BLaER1 (cell line): ENCODE results near the gene MUS81.

Source experiments
- H3K27ac ChIP-seq: shearing (Covaris generic); formaldehyde crosslinking; 2 replicates; pipeline ENCODE4 v1.8.1; 2022
- H3K27me3 ChIP-seq: shearing (Covaris generic); formaldehyde crosslinking; 2 replicates; pipeline ENCODE4 v1.8.1; 2022
- H3K36me3 ChIP-seq: shearing (Covaris generic); formaldehyde crosslinking; 2 replicates; pipeline ENCODE4 v1.8.1; 2022
- H3K4me1 ChIP-seq: shearing (Covaris generic); formaldehyde crosslinking; 2 replicates; pipeline ENCODE4 v1.8.1; 2022
- H3K4me2 ChIP-seq: shearing (Covaris generic); formaldehyde crosslinking; 2 replicates; pipeline ENCODE4 v1.8.1; 2022
- H3K4me3 ChIP-seq: shearing (Covaris generic); formaldehyde crosslinking; 2 replicates; pipeline ENCODE4 v1.8.1; 2022
- H3K9ac ChIP-seq: shearing (Covaris generic); formaldehyde crosslinking; 2 replicates; pipeline ENCODE4 v1.8.1; 2022
- H3K9me3 ChIP-seq: shearing (Covaris generic); formaldehyde crosslinking; 2 replicates; pipeline ENCODE4 v1.8.1; 2022
- H4K20me1 ChIP-seq: shearing (Covaris generic); formaldehyde crosslinking; 2 replicates; pipeline ENCODE4 v1.8.1; 2022
- Cebpa-rat ChIP-seq: shearing (Covaris generic); IDR thresholded peaks from 2 replicates; pipeline ENCODE4 v1.8.1; 2022

Gene MUS81

DNA sequence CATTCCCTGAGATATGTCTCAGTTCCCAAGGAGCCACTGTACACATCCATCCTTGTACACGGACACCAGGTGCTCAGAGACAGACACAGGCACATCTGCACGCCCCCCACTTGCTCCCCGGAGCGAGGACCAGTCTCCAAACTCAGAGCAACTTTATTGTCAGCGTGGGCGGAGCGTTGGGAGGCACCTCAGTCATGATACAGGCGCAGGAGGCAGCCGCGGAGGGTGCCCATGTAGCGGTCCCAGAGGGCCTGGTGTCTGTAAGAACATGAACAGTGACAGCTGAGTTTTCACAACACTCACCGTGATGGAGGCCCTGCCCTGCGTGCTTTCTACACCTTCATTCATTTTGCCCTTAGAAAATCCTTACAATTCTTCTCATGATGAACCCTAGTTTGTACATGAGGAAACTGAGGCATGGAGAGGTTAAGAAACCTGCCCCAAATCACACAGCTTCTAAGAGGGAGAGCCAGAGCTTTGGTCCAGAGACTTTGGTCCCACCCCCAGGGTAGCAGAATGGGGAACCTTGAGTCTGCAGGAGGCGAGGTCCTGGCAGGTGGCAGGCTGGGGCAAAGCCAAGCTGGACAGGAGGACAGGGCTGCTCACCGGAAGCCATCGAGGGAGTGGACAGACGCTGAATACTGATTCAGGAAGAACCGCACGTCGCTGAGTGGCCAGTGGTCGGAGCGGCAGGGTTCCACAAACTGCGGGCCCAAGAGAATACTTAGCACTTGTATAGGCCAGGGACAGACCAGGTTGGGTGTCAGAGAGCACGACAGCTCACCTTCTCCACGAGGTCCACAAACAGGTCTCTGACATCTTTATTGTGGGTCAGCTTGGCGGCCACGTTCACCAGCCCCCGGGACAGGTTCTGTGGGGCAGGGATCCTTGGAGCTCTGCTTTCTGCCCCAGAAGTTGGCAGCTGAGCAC lies 23.8 kb downstream of the MUS81 start:
- Histone ChIP-seq H4K20me1 (peaks cover 14% of the 10 kb centered on the region), H3K4me3 (no peak overlapping the region), H3K4me1 (peaks cover 74% of the 10 kb centered on the region), H3K27me3 (no peaks in the 10 kb centered on the region), H3K36me3 (peaks cover 55% of the 10 kb centered on the region), H3K27ac (no peak overlapping the region), H3K9me3 (no peaks in the 10 kb centered on the region), H3K4me2 (peak overlapping the region; percentile 66), H3K9ac (no peak overlapping the region)
- no peak for TF ChIP-seq Cebpa-rat

DNA sequence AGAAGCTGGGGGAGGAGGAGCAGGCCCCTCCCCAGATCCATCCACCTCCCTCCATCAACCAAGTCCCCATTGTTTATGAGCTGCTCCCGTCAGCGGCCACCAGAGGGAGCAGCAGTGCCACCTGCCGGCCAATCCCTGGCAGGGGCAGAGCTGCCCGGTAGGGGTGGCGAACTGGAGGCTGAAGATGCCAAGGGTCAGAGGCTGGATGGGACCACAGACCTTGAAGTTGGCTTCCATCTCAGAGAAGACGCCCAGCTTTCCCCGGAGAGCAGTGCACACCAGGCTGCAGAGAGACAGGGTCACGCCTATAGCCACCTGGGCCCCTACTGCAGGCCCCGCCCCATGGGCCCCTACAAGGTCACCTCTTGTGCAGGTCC lies 24.5 kb downstream of the MUS81 start:
- Histone ChIP-seq H3K4me2 (peak overlapping the region; percentile 66), H3K9me3 (no peaks in the 10 kb centered on the region), H3K27me3 (no peaks in the 10 kb centered on the region), H4K20me1 (peaks cover 14% of the 10 kb centered on the region), H3K9ac (no peak overlapping the region), H3K27ac (no peak overlapping the region), H3K36me3 (peaks cover 55% of the 10 kb centered on the region), H3K4me3 (no peak overlapping the region), H3K4me1 (peaks cover 78% of the 10 kb centered on the region)
- TF ChIP-seq Cebpa-rat: no peak

DNA sequence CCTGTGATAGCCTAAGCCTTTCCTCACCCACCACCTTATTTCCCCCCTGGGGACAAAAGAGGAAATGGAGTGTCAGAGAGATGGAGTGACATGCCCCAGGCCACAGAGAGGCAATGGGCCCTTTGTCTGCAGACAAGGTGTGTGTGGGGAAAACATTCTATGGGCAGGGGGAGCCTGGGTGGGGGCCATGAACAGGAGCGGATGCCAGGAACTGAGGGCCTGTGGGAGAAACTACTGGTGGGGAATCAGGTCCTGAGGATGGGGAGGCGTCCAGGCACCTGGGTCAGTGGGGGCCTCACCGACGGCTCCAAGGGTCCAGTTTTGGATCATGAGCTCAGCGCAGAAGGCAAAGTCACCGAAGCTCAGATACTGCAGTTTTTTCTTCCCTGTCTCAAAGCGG lies 25.0 kb downstream of the MUS81 start:
- Histone ChIP-seq H3K9ac (peak overlapping the region; percentile 13; the same call in 1 of the 2 replicates), H3K27ac (no peak overlapping the region), H3K4me2 (peak overlapping the region; percentile 66), H3K27me3 (no peaks in the 10 kb centered on the region), H3K36me3 (peaks cover 55% of the 10 kb centered on the region), H3K4me3 (no peak overlapping the region), H3K4me1 (peaks cover 78% of the 10 kb centered on the region), H3K9me3 (no peaks in the 10 kb centered on the region), H4K20me1 (peaks cover 14% of the 10 kb centered on the region)
- TF ChIP-seq Cebpa-rat: no peak

DNA sequence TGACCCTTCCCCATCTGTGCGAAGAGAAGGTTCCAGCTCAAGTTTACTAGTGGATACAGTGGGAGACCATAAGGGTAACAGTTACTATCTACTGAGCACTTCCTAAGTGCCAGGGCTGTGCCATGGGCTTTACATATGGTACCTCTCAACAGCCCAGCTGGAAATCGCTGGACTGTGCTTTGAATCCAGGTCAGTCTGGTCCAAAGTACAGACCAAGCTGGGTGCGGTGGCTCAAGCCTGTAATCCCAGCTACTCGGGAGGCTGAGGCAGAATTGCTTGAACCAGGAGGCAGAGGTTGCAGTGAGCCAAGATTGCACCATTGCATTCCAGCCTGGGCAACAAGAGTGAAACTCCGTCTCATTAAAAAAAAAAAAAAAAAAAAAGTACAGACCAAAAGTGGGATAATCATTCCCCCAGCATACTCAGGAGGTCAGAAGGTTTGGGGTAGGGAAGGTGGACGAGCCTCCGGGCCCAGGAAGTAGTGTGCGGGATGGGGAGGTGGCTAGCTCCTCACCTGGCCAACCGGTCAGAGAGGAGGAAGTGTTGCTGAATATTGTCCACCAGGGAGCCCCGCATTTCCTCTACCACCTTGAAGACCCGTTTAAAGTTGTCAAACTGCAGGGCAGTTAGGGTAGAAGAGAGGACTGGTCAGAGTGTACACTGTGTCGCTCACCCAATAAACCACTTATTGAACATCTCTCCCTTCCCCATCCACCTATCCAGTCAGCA lies 25.7 kb downstream of the MUS81 start:
- Histone ChIP-seq H4K20me1 (peaks cover 19% of the 10 kb centered on the region), H3K36me3 (peaks cover 55% of the 10 kb centered on the region), H3K4me2 (peak overlapping the region; percentile 98), H3K9me3 (no peaks in the 10 kb centered on the region), H3K27me3 (no peaks in the 10 kb centered on the region), H3K4me1 (peaks cover 73% of the 10 kb centered on the region), H3K9ac (peak overlapping the region; percentile 13; the same call in 1 of the 2 replicates), H3K27ac (no peak overlapping the region), H3K4me3 (no peak overlapping the region)
- TF ChIP-seq Cebpa-rat: no peak

DNA sequence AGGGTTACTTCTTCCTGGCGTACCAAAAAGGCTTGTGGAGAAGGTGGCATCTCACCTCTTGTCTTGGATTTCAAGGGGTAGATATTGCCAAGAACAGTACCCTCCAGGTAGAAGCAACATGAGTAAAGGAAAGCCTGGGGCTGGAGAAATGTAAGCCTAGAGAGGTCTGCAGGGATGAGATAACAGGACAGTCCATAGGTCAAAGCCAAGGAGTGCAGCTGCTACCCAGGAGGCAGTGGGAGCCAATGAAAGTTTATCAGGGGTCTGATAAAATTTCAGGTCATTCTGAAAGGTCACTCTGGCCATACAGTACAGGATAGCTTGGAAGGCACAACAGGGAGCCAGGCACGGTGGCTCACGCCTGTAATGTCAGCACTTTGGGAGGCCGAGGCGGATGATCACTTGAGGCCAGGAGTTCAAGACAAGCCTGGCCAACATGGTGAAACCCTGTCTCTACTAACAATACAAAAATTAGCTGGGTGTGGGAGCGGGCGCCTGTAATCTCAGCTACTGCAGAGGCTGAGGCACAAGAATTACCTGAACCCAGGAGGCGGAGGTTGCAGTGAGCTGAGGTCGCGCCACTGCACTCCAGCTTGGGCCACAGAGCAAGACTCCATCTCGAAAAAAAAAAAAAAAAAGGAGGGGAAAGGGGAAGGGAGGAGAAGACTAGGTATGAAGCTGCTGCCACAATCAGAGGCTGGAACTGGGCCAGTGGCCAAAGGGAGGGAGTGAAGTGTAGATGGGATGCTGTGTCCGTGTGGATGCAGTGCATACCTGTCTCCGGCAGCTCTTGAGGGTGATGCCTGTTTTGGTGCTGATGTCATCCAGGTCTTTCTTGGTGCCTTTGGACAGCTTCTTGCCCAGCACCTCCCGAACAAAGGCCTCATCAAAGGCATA lies 26.8 kb downstream of the MUS81 start:
- Histone ChIP-seq H3K4me1 (peaks cover 65% of the 10 kb centered on the region), H3K4me3 (peak overlapping the region; percentile 97), H3K4me2 (peak overlapping the region; percentile 98), H3K27me3 (no peaks in the 10 kb centered on the region), H3K36me3 (peaks cover 48% of the 10 kb centered on the region), H4K20me1 (peaks cover 30% of the 10 kb centered on the region), H3K9me3 (no peaks in the 10 kb centered on the region), H3K9ac (peak overlapping the region; percentile 99), H3K27ac (peak overlapping the region; percentile 82; the same call in 1 of the 2 replicates)
- TF ChIP-seq Cebpa-rat: no peak

DNA sequence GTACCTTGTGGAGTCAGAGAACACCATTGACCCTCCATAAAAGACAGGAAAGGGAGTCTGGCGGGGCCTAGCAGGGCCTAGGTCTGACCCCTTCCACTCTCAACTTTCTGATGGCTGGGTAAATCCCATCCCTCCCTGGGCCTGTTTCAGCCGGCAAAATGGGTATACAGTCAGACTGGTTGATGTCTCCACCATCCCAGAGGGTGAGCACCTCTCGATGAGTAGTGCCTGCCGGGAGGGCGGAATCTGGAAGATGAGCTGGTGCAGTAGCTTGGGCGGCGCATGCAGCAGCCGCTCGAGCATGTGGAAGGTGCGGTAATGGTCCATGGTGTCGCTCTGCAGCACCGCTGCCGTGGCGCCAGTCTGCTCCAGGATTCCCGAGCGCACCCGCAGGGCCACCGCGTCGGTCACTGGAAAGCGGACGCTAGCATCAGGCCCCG lies 27.5 kb downstream of the MUS81 start:
- Histone ChIP-seq H3K36me3 (peaks cover 41% of the 10 kb centered on the region), H3K27ac (peak overlapping the region; percentile 82), H3K9ac (peak overlapping the region; percentile 99), H3K4me1 (peaks cover 65% of the 10 kb centered on the region), H3K4me2 (peak overlapping the region; percentile 98), H4K20me1 (peaks cover 34% of the 10 kb centered on the region), H3K27me3 (no peaks in the 10 kb centered on the region), H3K4me3 (peak overlapping the region; percentile 97), H3K9me3 (no peaks in the 10 kb centered on the region)
- no peak for TF ChIP-seq Cebpa-rat

DNA sequence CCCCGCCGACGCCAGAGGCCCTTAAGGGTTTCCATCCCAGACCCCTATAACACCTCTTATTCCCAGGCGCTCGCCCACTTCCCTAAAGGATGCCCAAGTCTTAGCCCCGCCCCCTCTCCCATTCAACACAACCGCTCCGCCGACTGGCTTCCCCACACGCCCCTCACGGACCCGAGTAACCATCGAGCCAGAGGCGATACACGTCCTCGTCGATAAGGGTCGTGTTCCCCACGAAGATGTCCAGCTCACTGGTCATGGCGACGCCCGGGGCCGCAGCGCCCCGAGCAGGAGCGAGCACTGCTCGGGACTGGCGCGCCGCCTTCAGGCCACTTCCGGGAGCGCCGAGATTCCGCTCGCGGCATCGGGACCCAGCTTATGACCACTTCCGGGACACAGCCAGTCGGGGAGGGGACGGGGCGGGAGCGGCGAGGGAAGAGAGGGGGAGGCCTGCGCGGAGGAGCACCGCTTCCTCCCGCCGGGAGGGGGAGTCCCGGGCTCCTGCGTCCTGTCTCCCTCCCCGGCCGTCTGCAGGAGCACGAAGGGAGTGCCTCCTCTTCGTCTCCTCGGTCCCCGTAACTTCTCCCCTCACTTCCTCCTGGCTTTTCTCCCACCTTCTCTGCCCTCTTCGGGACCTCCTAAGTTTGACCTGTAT lies 28.1 kb downstream of the MUS81 start, which contains the start of gene FIBP:
Gene FIBP, minus strand, starts transcription at position 309 of the 652 bp plus-strand sequence. Its CDS starts 53 bp downstream, at position 256.
- H3K36me3 ChIP-seq: peaks cover 36% of the 10 kb centered on the region

DNA sequence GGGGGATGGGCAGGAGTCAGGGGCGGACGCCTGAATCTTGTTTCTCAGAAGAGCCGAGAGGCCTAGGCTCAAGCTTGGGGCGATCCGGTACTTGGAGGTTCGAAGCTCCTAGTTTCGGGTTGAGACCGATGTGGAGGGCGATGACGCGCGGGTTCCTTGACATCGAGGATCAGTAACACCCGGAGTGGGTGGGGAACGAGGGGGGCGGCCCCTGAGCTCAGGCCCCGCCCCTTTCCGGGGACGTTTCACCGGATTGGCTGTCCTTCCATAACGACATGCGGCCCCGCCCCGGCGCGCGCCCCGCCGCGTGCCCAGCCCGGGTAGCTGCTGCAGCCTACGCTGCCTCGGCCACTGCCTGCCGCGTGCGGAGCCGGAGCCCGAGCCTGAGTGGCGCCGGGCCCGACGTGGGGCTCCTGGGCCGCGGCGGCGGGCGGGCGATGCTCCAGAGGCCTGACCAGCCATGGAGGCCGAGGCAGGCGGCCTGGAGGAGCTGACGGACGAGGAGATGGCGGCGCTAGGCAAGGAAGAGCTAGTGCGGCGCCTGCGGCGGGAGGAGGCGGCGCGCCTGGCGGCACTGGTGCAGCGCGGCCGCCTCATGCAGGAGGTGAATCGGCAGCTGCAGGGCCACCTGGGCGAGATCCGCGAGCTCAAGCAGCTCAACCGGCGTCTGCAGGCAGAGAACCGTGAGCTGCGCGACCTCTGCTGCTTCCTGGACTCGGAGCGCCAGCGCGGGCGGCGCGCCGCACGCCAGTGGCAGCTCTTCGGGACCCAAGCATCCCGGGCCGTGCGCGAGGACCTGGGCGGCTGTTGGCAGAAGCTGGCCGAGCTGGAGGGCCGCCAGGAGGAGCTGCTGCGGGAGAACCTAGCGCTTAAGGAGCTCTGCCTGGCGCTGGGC lies 30.3 kb downstream of the MUS81 start, which contains the start of gene CCDC85B:
Gene CCDC85B, plus strand, starts transcription at position 350 of the 895 bp plus-strand sequence. Its CDS starts 111 bp downstream, at position 461.
- Histone ChIP-seq H3K27ac (peak within 1 kb of the TSS; percentile 98), H3K4me1 (peaks cover 73% of the 10 kb centered on the region), H3K36me3 (peaks cover 17% of the 10 kb centered on the region), H3K9ac (peak within 1 kb of the TSS; percentile 99), H3K4me2 (peak within 1 kb of the TSS; percentile 98), H3K27me3 (no peaks in the 10 kb centered on the region), H3K4me3 (peak within 1 kb of the TSS; percentile 97), H3K9me3 (no peaks in the 10 kb centered on the region), H4K20me1 (peaks cover 31% of the 10 kb centered on the region)
- no peak for TF ChIP-seq Cebpa-rat

More for the DNA sequence above, 28.1 kb downstream of the MUS81 start, which contains the start of gene FIBP:
- Histone ChIP-seq H3K4me3 (peak within 1 kb of the TSS; percentile 97), H3K27ac (peak within 1 kb of the TSS; percentile 82), H4K20me1 (peaks cover 37% of the 10 kb centered on the region), H3K27me3 (no peaks in the 10 kb centered on the region), H3K4me2 (peak within 1 kb of the TSS; percentile 98), H3K4me1 (peaks cover 69% of the 10 kb centered on the region), H3K9me3 (no peaks in the 10 kb centered on the region), H3K9ac (peak within 1 kb of the TSS; percentile 99)
- TF ChIP-seq Cebpa-rat: no peak
